ENCODE data around the gene DUSP3. TPM values are rescaled to one million over a fixed set of nuclear protein-coding genes. Genes with fewer than 3 reads are reported as not detected.

The DUSP3 gene
- total and polyA plus RNA-seq, 2 donors (not counting 1 experiment from before 2014, with no cell fraction given): 8.9 to 18.2 TPM

DNA sequence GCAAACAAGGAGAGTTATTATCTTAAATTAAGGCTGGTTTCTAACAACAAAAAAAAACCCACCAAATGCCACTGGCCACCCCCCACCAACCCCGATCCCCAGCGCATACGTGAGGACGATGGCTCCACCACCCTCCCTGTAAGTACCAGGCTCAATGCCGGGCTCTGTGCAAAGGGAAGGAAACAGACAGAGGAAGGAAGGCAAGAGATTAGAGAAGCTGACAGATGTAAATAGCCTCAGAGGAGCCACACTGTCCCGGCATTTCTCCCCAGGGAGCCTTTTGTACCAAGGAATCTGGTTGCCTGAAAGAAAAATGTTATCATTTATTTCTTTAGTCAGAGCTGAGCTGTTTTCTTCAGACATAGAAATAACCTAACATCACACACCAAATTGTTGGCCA is 33.2 kb downstream of the DUSP3 start:
- peaks cover 0 to 6% of the 10 kb centered on the region in 2 donors for H3K4me1 ChIP-seq (ENCODE audit: control insufficient read depth in 2 of 2, insufficient read depth in 2 of 2, low read length in 2 of 2)
- no peaks in the 10 kb centered on the region for H3K36me3 ChIP-seq (replicated peaks in 1 of 2; ENCODE audit: control extremely low read depth in 1 of 2, control insufficient read depth in 1 of 2, extremely low read depth in 1 of 2, insufficient read depth in 2 of 2, low read length in 1 of 2)
- no peak for TF ChIP-seq EZH2 (IDR thresholded peaks at IDR 0.05; ENCODE audit: borderline replicate concordance, insufficient read depth, low read depth, low read length, poor library complexity, severe bottlenecking)
- TF ChIP-seq, protein P1, sequence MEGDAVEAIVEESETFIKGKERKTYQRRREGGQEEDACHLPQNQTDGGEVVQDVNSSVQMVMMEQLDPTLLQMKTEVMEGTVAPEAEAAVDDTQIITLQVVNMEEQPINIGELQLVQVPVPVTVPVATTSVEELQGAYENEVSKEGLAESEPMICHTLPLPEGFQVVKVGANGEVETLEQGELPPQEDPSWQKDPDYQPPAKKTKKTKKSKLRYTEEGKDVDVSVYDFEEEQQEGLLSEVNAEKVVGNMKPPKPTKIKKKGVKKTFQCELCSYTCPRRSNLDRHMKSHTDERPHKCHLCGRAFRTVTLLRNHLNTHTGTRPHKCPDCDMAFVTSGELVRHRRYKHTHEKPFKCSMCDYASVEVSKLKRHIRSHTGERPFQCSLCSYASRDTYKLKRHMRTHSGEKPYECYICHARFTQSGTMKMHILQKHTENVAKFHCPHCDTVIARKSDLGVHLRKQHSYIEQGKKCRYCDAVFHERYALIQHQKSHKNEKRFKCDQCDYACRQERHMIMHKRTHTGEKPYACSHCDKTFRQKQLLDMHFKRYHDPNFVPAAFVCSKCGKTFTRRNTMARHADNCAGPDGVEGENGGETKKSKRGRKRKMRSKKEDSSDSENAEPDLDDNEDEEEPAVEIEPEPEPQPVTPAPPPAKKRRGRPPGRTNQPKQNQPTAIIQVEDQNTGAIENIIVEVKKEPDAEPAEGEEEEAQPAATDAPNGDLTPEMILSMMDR (IDR thresholded peaks at IDR 0.05): no peak
- H4K20me1 ChIP-seq (ENCODE audit: control insufficient read depth, insufficient read depth, low read length, poor library complexity, severe bottlenecking): no peaks in the 10 kb centered on the region
- no peak overlapping the region for H3K4me2 ChIP-seq (replicated peaks; ENCODE audit: low read depth, low read length, poor library complexity, severe bottlenecking)
- ChIA-PET POLR2A (no interaction called here), CTCF (interaction anchor here (1.9 kb wide), 1 partner anchor 15 kb away, joined by 6 read pairs; no protein-coding TSS in a partner anchor)
- Mint-ChIP-seq H3K27me3 (peaks cover 59% of the 10 kb centered on the region), H3K4me3 (no peak overlapping the region), H3K4me1 (peaks cover 6% of the 10 kb centered on the region), H3K27ac (no peak overlapping the region), H3K9me3 (ENCODE audit: insufficient read depth) (no peaks in the 10 kb centered on the region)
- no peak overlapping the region for H2AFZ ChIP-seq (ENCODE audit: insufficient read depth, low read depth, low read length, poor library complexity, severe bottlenecking)
- intact Hi-C loops (cut with micrococcal nuclease): no loop called here
- H3K27me3 ChIP-seq (replicated peaks in 1 of 4; ENCODE audit: control extremely low read depth in 1 of 4, control insufficient read depth in 3 of 4, insufficient read depth in 4 of 4, low read length in 3 of 4): peaks cover 0 to 21% (median 8%) of the 10 kb centered on the region in 4 experiments
- ATAC-seq (ENCODE audit: low read depth): no peak
- DNase-seq: no peak
- H3K79me2 ChIP-seq (ENCODE audit: control insufficient read depth, insufficient read depth, low read length): no peaks in the 10 kb centered on the region
- peaks cover 0 to 4% (median 0%) of the 10 kb centered on the region in 3 donors for H3K9me3 ChIP-seq (ENCODE audit: control extremely low read depth in 1 of 3, control insufficient read depth in 2 of 3, insufficient read depth in 1 of 3, low read length in 2 of 3)
- H3K27ac ChIP-seq (ENCODE audit: low read length in 2 of 2): no peak overlapping the region
- no CpG with 5 or more reads among the region's 6 CpGs for WGBS (ENCODE audit: insufficient coverage)
- no peak overlapping the region for H3K9ac ChIP-seq (ENCODE audit: low read length)
- H3K4me3 ChIP-seq (ENCODE audit: control extremely low read depth in 1 of 5, extremely low read depth in 1 of 5, insufficient read depth in 1 of 5, low read depth in 2 of 5, low read length in 4 of 5): no peak overlapping the region

- H3K79me2 ChIP-seq (ENCODE audit: control insufficient read depth, insufficient read depth, low read length): no peaks in the 10 kb centered on the region
- no peaks in the 10 kb centered on the region for H3K9me3 Mint-ChIP-seq (ENCODE audit: insufficient read depth)
- 95% methylated on average over 4 of the region's 5 CpGs for WGBS (ENCODE audit: insufficient coverage)
- H3K4me3 ChIP-seq (ENCODE audit: control extremely low read depth in 1 of 5, extremely low read depth in 1 of 5, insufficient read depth in 1 of 5, low read depth in 2 of 5, low read length in 4 of 5): no peak overlapping the region
- no peak overlapping the region for H2AFZ ChIP-seq (ENCODE audit: insufficient read depth, low read depth, low read length, poor library complexity, severe bottlenecking)
- intact Hi-C loops (cut with micrococcal nuclease): no loop called here
- no peak overlapping the region for H3K27ac ChIP-seq (ENCODE audit: low read length in 2 of 2)
- CTCF ChIA-PET: interaction anchor here (1.2 kb wide), 1 partner anchor 26 kb away, joined by 3 read pairs; no protein-coding TSS in a partner anchor
- no peaks in the 10 kb centered on the region for H3K4me1 ChIP-seq (ENCODE audit: control insufficient read depth in 2 of 2, insufficient read depth in 2 of 2, low read length in 2 of 2)
- TF ChIP-seq, protein P1 (IDR thresholded peaks at IDR 0.05): no peak
- TF ChIP-seq EZH2 (IDR thresholded peaks at IDR 0.05; ENCODE audit: borderline replicate concordance, insufficient read depth, low read depth, low read length, poor library complexity, severe bottlenecking): no peak
- ATAC-seq (ENCODE audit: low read depth): no peak
- no peak overlapping the region for H3K4me3 Mint-ChIP-seq
- H3K4me1 Mint-ChIP-seq: no peaks in the 10 kb centered on the region
- DNase-seq: no peak
- H3K9ac ChIP-seq (ENCODE audit: low read length): no peak overlapping the region
- peaks cover 0 to 4% (median 0%) of the 10 kb centered on the region in 3 donors for H3K9me3 ChIP-seq (ENCODE audit: control extremely low read depth in 1 of 3, control insufficient read depth in 2 of 3, insufficient read depth in 1 of 3, low read length in 2 of 3)
- H3K27ac Mint-ChIP-seq: no peak overlapping the region
- H3K36me3 ChIP-seq (replicated peaks in 1 of 2; ENCODE audit: control extremely low read depth in 1 of 2, control insufficient read depth in 1 of 2, extremely low read depth in 1 of 2, insufficient read depth in 2 of 2, low read length in 1 of 2): no peaks in the 10 kb centered on the region
- POLR2A ChIA-PET: no interaction called here
- H3K4me2 ChIP-seq (replicated peaks; ENCODE audit: low read depth, low read length, poor library complexity, severe bottlenecking): no peak overlapping the region
- H4K20me1 ChIP-seq (ENCODE audit: control insufficient read depth, insufficient read depth, low read length, poor library complexity, severe bottlenecking): no peaks in the 10 kb centered on the region
- peaks cover 58% of the 10 kb centered on the region for H3K27me3 Mint-ChIP-seq
- peaks cover 0 to 18% (median 8%) of the 10 kb centered on the region in 4 experiments for H3K27me3 ChIP-seq (replicated peaks in 1 of 4; ENCODE audit: control extremely low read depth in 1 of 4, control insufficient read depth in 3 of 4, insufficient read depth in 4 of 4, low read length in 3 of 4)
Measured at GRCh38 chr17:43741636-43742035, 37.1 kb downstream of the DUSP3 start.
